SJSA1 (cell line): ENCODE results near the gene SCYGR2. TPM values are rescaled to one million over a fixed set of nuclear protein-coding genes. Genes with fewer than 3 reads are reported as not detected.
"Not testable (repeated sequence)": the region's sequence is repeated elsewhere in the genome, so short reads cannot be mapped to it uniquely, and the experiment has no call there.

Experiments used
- DNase-seq, 2 experiments: peaks; one replicate each; pipeline ENCODE4 v3.0.0-alpha.2; 2015 to 2020; ENCODE audit warnings: low spot score in 2 of 2, low read depth in 1 of 2
- H3K27ac ChIP-seq: fragments of 250-450 bp; sonication (Bioruptor Pico); 2 replicates; pipeline ENCODE4 v1.5.1; 2020; ENCODE audit warnings: mild to moderate bottlenecking, moderate library complexity
- H3K27me3 ChIP-seq: fragments of 250-450 bp; sonication (Bioruptor Pico); replicated peaks from 2 replicates; pipeline ENCODE4 v1.5.1; 2020; ENCODE audit warnings: mild to moderate bottlenecking, moderate library complexity
- H3K36me3 ChIP-seq: fragments of 250-450 bp; sonication (Bioruptor Pico); 2 replicates; pipeline ENCODE4 v1.5.1; 2020; ENCODE audit warnings: mild to moderate bottlenecking
- H3K4me1 ChIP-seq: fragments of 250-450 bp; sonication (Bioruptor Pico); replicated peaks from 2 replicates; pipeline ENCODE4 v1.6.1; 2021; ENCODE audit warnings: mild to moderate bottlenecking
- H3K4me3 ChIP-seq: fragments of 250-450 bp; sonication (Bioruptor Pico); 2 replicates; pipeline ENCODE4 v1.5.1; 2020; ENCODE audit warnings: mild to moderate bottlenecking
- H3K9me3 ChIP-seq: fragments of 250-450 bp; sonication (Bioruptor Pico); replicated peaks from 2 replicates; pipeline ENCODE4 v1.5.1; 2020; ENCODE audit warnings: mild to moderate bottlenecking
- total RNA-seq: library from RNA; depleted of rRNA; stranded (reverse); fragments of >200 nt; shearing (Covaris generic); gene quantifications from 2 replicates; pipeline ENCODE4 v1.2.3, GENCODE V29; 2014; rRNA removed

Gene SCYGR2
- not detected in 2 replicates for total RNA-seq

- H3K36me3 ChIP-seq, DNase-seq, H3K27ac ChIP-seq, H3K27me3 ChIP-seq, H3K4me3 ChIP-seq, H3K4me1 ChIP-seq, H3K9me3 ChIP-seq: not testable (repeated sequence)
Observed at GRCh38 chr2:227598835-227599503, at the start of gene SCYGR2. SCYGR2 (plus strand) TSS chr2:227598893; CDS start chr2:227598893, 0 bp downstream.

- Histone ChIP-seq H3K9me3 (0 out of 2 replicates have a peak, but pooled peaks cover 3% of the 10 kb centered on the region), H3K4me3 (no peak overlapping the region), H3K36me3 (peaks cover 62% of the 10 kb centered on the region), H3K27me3 (no peaks in the 10 kb centered on the region), H3K4me1 (no peaks in the 10 kb centered on the region), H3K27ac (no peak overlapping the region)
- no peak for DNase-seq
Observed at GRCh38 chr2:227551836-227552235, 46.9 kb upstream of the SCYGR2 start.

GRCh38 chr2:227562581-227562980 lies 36.1 kb upstream of the SCYGR2 start:
- H3K4me1 ChIP-seq: no peaks in the 10 kb centered on the region

GRCh38 chr2:227565080-227565479 lies 33.6 kb upstream of the SCYGR2 start:
- no peak overlapping the region for H3K27ac ChIP-seq
- no peaks in the 10 kb centered on the region for H3K27me3 ChIP-seq
- H3K9me3 ChIP-seq: no peaks in the 10 kb centered on the region
- no peaks in the 10 kb centered on the region for H3K36me3 ChIP-seq
- H3K4me1 ChIP-seq: no peaks in the 10 kb centered on the region
- H3K4me3 ChIP-seq: no peak overlapping the region
- no peak for DNase-seq

More at GRCh38 chr2:227562581-227562980, 36.1 kb upstream of the SCYGR2 start:
- Histone ChIP-seq H3K9me3 (no peaks in the 10 kb centered on the region), H3K36me3 (no peaks in the 10 kb centered on the region), H3K4me3 (no peak overlapping the region), H3K27me3 (no peaks in the 10 kb centered on the region), H3K27ac (no peak overlapping the region)
- no peak for DNase-seq

GRCh38 chr2:227566012-227566411 lies 32.7 kb upstream of the SCYGR2 start:
- no peak overlapping the region for H3K27ac ChIP-seq

GRCh38 chr2:227568852-227569169 lies 29.9 kb upstream of the SCYGR2 start:
- Histone ChIP-seq H3K27me3 (no peaks in the 10 kb centered on the region), H3K27ac (no peak overlapping the region), H3K36me3 (no peaks in the 10 kb centered on the region), H3K4me3 (no peak overlapping the region), H3K9me3 (no peaks in the 10 kb centered on the region), H3K4me1 (no peaks in the 10 kb centered on the region)
- no peak for DNase-seq

More at GRCh38 chr2:227566012-227566411, 32.7 kb upstream of the SCYGR2 start:
- no peaks in the 10 kb centered on the region for H3K4me1 ChIP-seq
- no peaks in the 10 kb centered on the region for H3K9me3 ChIP-seq
- no peaks in the 10 kb centered on the region for H3K27me3 ChIP-seq
- DNase-seq: no peak
- no peaks in the 10 kb centered on the region for H3K36me3 ChIP-seq
- no peak overlapping the region for H3K4me3 ChIP-seq

- no peak for DNase-seq
- H3K27ac ChIP-seq: no peak overlapping the region
Observed at GRCh38 chr2:227570615-227571014, 28.1 kb upstream of the SCYGR2 start.

GRCh38 chr2:227576110-227576509 lies 22.6 kb upstream of the SCYGR2 start:
- no peaks in the 10 kb centered on the region for H3K4me1 ChIP-seq
- H3K27me3 ChIP-seq: no peaks in the 10 kb centered on the region
- no peak overlapping the region for H3K27ac ChIP-seq
- H3K36me3 ChIP-seq: no peaks in the 10 kb centered on the region
- no peak overlapping the region for H3K4me3 ChIP-seq
- no peak for DNase-seq
- H3K9me3 ChIP-seq: no peaks in the 10 kb centered on the region

More at GRCh38 chr2:227570615-227571014, 28.1 kb upstream of the SCYGR2 start:
- no peak overlapping the region for H3K4me3 ChIP-seq
- H3K9me3 ChIP-seq: no peaks in the 10 kb centered on the region
- no peaks in the 10 kb centered on the region for H3K27me3 ChIP-seq
- no peaks in the 10 kb centered on the region for H3K36me3 ChIP-seq
- no peaks in the 10 kb centered on the region for H3K4me1 ChIP-seq

- H3K36me3 ChIP-seq: no peaks in the 10 kb centered on the region
- no peaks in the 10 kb centered on the region for H3K4me1 ChIP-seq
- H3K27me3 ChIP-seq: no peaks in the 10 kb centered on the region
- no peak overlapping the region for H3K4me3 ChIP-seq
- DNase-seq: no peak
- no peak overlapping the region for H3K27ac ChIP-seq
- no peaks in the 10 kb centered on the region for H3K9me3 ChIP-seq
Observed at GRCh38 chr2:227576812-227577211, 21.9 kb upstream of the SCYGR2 start.

GRCh38 chr2:227577555-227577954 lies 21.1 kb upstream of the SCYGR2 start:
- no peak overlapping the region for H3K4me3 ChIP-seq
- H3K9me3 ChIP-seq: peaks cover 5% of the 10 kb centered on the region
- H3K4me1 ChIP-seq: no peaks in the 10 kb centered on the region
- H3K36me3 ChIP-seq: no peaks in the 10 kb centered on the region
- DNase-seq: no peak
- H3K27me3 ChIP-seq: no peaks in the 10 kb centered on the region
- no peak overlapping the region for H3K27ac ChIP-seq

GRCh38 chr2:227578642-227579041 lies 20.1 kb upstream of the SCYGR2 start:
- DNase-seq: no peak
- H3K4me1 ChIP-seq: no peaks in the 10 kb centered on the region
- H3K27ac ChIP-seq: no peak overlapping the region
- peaks cover 8% of the 10 kb centered on the region for H3K9me3 ChIP-seq
- no peaks in the 10 kb centered on the region for H3K36me3 ChIP-seq
- H3K27me3 ChIP-seq: no peaks in the 10 kb centered on the region
- no peak overlapping the region for H3K4me3 ChIP-seq

- Histone ChIP-seq H3K36me3 (no peaks in the 10 kb centered on the region), H3K27me3 (no peaks in the 10 kb centered on the region), H3K4me1 (no peaks in the 10 kb centered on the region), H3K27ac (no peak overlapping the region), H3K4me3 (no peak overlapping the region), H3K9me3 (peaks cover 8% of the 10 kb centered on the region)
- DNase-seq: no peak
Observed at GRCh38 chr2:227579791-227580190, 18.9 kb upstream of the SCYGR2 start.

GRCh38 chr2:227582369-227582768 lies 16.3 kb upstream of the SCYGR2 start:
- Histone ChIP-seq H3K36me3 (no peaks in the 10 kb centered on the region), H3K4me1 (no peaks in the 10 kb centered on the region), H3K4me3 (no peak overlapping the region), H3K27me3 (no peaks in the 10 kb centered on the region), H3K27ac (no peak overlapping the region), H3K9me3 (peaks cover 8% of the 10 kb centered on the region)
- no peak for DNase-seq

GRCh38 chr2:227592694-227593387 lies 5.9 kb upstream of the SCYGR2 start:
- Histone ChIP-seq H3K9me3 (no peaks in the 10 kb centered on the region), H3K36me3 (no peaks in the 10 kb centered on the region), H3K27me3 (peaks cover 13% of the 10 kb centered on the region; the same call in 1 of the 2 replicates), H3K27ac (no peak overlapping the region), H3K4me3 (no peak overlapping the region), H3K4me1 (no peaks in the 10 kb centered on the region)
- no peak for DNase-seq
